Liver (tissue), 3 donors: ENCODE data around the gene DAB1.

Experiments
- JUND ChIP-seq, 2 donors: IDR thresholded peaks; 2 replicates each; pipeline ENCODE4 v1.6.1; 2016; ENCODE audit warnings: antibody characterized with exemption in 2 of 2
- TF ChIP-seq, protein P1 (sequence below): fragments of 150-350 bp; IDR thresholded peaks from 2 replicates; pipeline ENCODE4 v1.5.1; 2017; ENCODE audit warnings: improper control_type of control experiment, low read depth, low read length; ENCODE audit not compliant: missing input control
- donor health status: healthy.
- donor health status: healthy.

DNA sequence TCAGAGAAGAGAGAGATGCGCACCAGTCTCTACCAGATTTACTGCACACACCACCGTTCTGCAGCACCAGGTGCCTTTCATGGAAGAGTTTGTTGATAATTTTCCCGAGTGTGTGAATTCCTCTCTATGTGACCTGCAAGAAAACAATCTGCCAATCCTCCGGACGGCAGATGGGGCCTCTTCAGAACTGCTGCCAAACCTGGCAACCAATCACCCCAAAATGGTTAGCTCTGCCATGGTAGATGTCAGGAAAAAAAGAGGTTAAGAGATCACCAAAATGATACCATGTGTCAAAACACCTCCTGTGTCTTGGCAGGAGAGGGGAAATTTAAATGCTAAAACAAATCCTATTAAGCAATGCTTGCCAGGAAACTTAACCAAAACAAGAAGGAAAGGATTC is 96.5 kb downstream of the DAB1 start:
- no peak for TF ChIP-seq JUND (IDR thresholded peaks at IDR 0.05)
- TF ChIP-seq, protein P1, sequence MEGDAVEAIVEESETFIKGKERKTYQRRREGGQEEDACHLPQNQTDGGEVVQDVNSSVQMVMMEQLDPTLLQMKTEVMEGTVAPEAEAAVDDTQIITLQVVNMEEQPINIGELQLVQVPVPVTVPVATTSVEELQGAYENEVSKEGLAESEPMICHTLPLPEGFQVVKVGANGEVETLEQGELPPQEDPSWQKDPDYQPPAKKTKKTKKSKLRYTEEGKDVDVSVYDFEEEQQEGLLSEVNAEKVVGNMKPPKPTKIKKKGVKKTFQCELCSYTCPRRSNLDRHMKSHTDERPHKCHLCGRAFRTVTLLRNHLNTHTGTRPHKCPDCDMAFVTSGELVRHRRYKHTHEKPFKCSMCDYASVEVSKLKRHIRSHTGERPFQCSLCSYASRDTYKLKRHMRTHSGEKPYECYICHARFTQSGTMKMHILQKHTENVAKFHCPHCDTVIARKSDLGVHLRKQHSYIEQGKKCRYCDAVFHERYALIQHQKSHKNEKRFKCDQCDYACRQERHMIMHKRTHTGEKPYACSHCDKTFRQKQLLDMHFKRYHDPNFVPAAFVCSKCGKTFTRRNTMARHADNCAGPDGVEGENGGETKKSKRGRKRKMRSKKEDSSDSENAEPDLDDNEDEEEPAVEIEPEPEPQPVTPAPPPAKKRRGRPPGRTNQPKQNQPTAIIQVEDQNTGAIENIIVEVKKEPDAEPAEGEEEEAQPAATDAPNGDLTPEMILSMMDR = no peak
